Transverse colon (tissue), 4 donors: ENCODE measurements around the gene PYGL. TPM values are rescaled to one million over a fixed set of nuclear protein-coding genes. Genes with fewer than 3 reads are reported as not detected.

Experiments used
- DNase-seq: peaks from one replicate; pipeline ENCODE4 v3.0.0-alpha.2; 2019
- H3K27ac ChIP-seq, 4 donors: fragments of 200-600 bp; sonication (generic); 2 replicates each; pipeline ENCODE4 v1.5.1; 2016 to 2018; ENCODE audit warnings: inconsistent platforms in 4 of 4
- H3K27me3 ChIP-seq: fragments of 200-600 bp; sonication (generic); 2 replicates; pipeline ENCODE4 v1.5.1; 2017; ENCODE audit warnings: inconsistent platforms
- H3K36me3 ChIP-seq, 4 donors: fragments of 200-600 bp; sonication (generic); 2 replicates each; pipeline ENCODE4 v1.5.1; 2017 to 2019; ENCODE audit warnings: inconsistent platforms in 4 of 4
- H3K4me1 ChIP-seq, 4 donors: fragments of 200-600 bp; sonication (generic); 2 replicates each; pipeline ENCODE4 v1.5.1; 2017 to 2020; ENCODE audit warnings: inconsistent platforms in 4 of 4
- H3K4me3 ChIP-seq, 4 donors: fragments of 200-600 bp; sonication (generic); 1 replicate in 1 of 4; 2 replicates in 3 of 4; pipeline versions ENCODE4 v1.5.1 to v1.6.1; 2017 to 2019; ENCODE audit warnings: inconsistent platforms in 4 of 4
- H3K9me3 ChIP-seq, 2 donors: fragments of 200-600 bp; sonication (generic); 2 replicates each; pipeline ENCODE4 v1.5.1; 2017 to 2019; ENCODE audit warnings: inconsistent platforms in 2 of 2
- CTCF ChIP-seq, 5 experiments: fragments of 200-600 bp in 3 of 5; fragments of 450-650 bp in 2 of 5; sonication (generic) in 3 of 5; IDR thresholded peaks; 1 replicate in 2 of 5; 2 replicates in 3 of 5; pipeline ENCODE4 v1.5.1; 2016 to 2017; ENCODE audit warnings: antibody characterized with exemption in 5 of 5, inconsistent platforms in 3 of 5, mild to moderate bottlenecking in 2 of 5, moderate library complexity in 1 of 5
- EP300 ChIP-seq: sonication (generic); formaldehyde crosslinking; IDR thresholded peaks from one replicate; pipeline ENCODE4 v1.6.1; 2017; ENCODE audit warnings: antibody characterized with exemption, low read depth
- POLR2A ChIP-seq: fragments of 450-650 bp; IDR thresholded peaks from one replicate; pipeline ENCODE4 v1.6.1; 2016; ENCODE audit warnings: antibody characterized with exemption, mild to moderate bottlenecking, moderate library complexity
- POLR2AphosphoS5 ChIP-seq, 3 donors: sonication (generic); formaldehyde crosslinking; IDR thresholded peaks; one replicate each; pipeline ENCODE4 v1.6.1; 2016; ENCODE audit warnings: antibody characterized with exemption in 3 of 3
- WGBS, 2 donors: methylation state at CpG; one replicate each; pipeline ENCODE4 v1.1.5; 2018; ENCODE audit warnings: low coverage in 1 of 2; 5-methylcytosine and 5-hydroxymethylcytosine counted together
- in situ Hi-C, 4 donors: fragments of 200-750 bp; cut with MboI; loops; one replicate each; pipeline versions ENCODE4 v1.15.0 to v1.15.1; 2017; ENCODE audit warnings: low sequenced_read_pairs in 3 of 4, low pct_ligation_motif_present in 1 of 4, low pct_unique_long_range_greater_than_20kb in 1 of 4
- intact Hi-C: fragments of 100-400 bp; cut with DNase I; formaldehyde crosslinking; loops from one replicate; pipeline ENCODE4 v1.15.1; 2023; ENCODE audit warnings: low total_unique reads
- total RNA-seq, 4 donors: library from RNA; depleted of rRNA; stranded (reverse); fragments of >200 nt; gene quantifications; one replicate each; pipeline ENCODE4 v1.1.0, GENCODE V29; 2016

The PYGL gene
- total RNA-seq, 4 donors from 2014 or later, result 10.8 to 51.8 (median 26.0) TPM

GRCh38 chr14:50874757-50875156 lies 69.5 kb downstream of the PYGL start:
- no peaks in the 10 kb centered on the region for H3K9me3 ChIP-seq
- H3K4me1 ChIP-seq, result peaks cover 0 to 8% (median 3%) of the 10 kb centered on the region in 4 donors

DNA sequence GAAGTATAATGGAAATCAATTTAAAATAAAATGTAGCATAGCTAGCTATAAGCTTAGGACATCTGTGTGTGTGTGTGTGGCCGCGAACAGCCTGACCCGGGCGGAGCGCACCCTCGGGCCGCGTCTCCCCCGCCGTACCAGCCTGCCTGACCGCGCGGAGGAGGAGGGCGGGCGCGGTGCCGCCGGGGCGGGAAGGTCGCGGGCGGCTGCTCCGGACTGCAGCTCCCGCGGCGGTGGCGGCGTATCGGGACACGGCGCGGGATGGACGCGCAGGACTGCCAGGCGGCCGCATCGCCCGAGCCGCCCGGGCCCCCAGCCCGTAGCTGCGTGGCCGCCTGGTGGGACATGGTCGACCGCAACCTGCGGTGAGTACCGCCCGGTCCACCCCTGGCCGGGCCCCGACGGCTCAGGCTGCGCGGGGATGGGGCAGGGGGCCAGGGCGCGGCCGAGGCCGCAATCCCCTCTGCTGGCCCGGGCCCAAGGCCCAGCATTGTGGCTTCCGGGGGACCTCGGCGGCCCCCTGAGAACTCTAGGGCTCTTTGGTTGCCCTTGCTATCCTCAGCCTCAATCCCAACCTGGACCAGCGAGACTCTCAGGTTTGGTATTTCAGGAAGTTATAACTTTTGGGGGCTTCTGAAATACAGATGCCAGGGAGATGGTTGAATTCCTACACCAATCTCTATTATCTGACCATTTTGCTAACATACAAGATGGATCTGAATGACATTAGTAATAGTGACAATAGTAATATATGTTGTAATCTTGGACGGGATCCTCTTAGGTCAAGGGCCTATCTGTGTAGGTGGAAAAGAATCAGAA lies 72.2 kb downstream of the PYGL start, which contains the start of gene ABHD12B:
ABHD12B (plus strand) TSS at position 140 of the 819 bp plus-strand sequence; CDS start at position 262, 122 bp downstream.
- in situ Hi-C loops, result no loop called here
- no peak for DNase-seq
- Histone ChIP-seq H3K36me3 (no peaks in the 10 kb centered on the region), H3K9me3 (no peaks in the 10 kb centered on the region), H3K27me3 (peaks cover 29% of the 10 kb centered on the region), H3K4me1 (peaks cover 0 to 8% (median 3%) of the 10 kb centered on the region in 4 donors), H3K27ac (peak within 1 kb of the TSS in 3 of 4 donors; percentile 7 to 61 (median 12)), H3K4me3 (peak within 1 kb of the TSS in 2 of 4 donors; percentile 20 to 33)
- intact Hi-C loops, result no loop called here
- TF ChIP-seq EP300 (no peak), CTCF (IDR thresholded peaks at IDR 0.05) (no peak), POLR2AphosphoS5 (IDR thresholded peaks at IDR 0.05) (no peak), POLR2A (no peak)
- WGBS, 2 donors, result 46 to 63% methylated on average over 1 to 42 of the region's 63 CpGs

More at GRCh38 chr14:50874757-50875156, 69.5 kb downstream of the PYGL start:
- Histone ChIP-seq H3K27ac (no peak overlapping the region), H3K27me3 (peaks cover 29% of the 10 kb centered on the region), H3K4me3 (no peak overlapping the region), H3K36me3 (no peaks in the 10 kb centered on the region)
- intact Hi-C loops (no loop called here), in situ Hi-C loops (no loop called here)
- 43 to 48% methylated on average over 2 of the region's 2 CpGs for WGBS, 2 donors
- no peak for DNase-seq
- TF ChIP-seq CTCF (IDR thresholded peaks at IDR 0.05) (no peak), EP300 (no peak), POLR2AphosphoS5 (IDR thresholded peaks at IDR 0.05) (no peak), POLR2A (no peak)

DNA sequence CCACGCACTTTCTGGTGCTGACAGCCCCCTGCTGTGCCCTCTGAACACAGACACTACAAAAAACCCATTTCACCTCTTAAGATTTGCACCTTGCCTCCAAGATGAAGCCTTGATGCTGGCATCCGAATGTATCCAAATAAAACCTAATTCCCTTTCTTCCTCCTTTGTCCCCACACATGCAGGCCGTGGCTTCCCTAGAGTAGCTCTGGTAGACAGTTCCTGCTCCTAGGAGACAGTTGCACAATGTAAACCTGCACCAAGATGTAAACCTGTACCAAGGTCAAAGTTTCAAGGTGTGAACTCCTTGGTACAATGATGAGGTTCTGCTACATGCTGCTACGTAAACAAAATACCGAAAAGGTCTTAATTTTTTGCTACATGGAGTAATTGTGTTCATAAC lies 73.1 kb downstream of the PYGL start:
- H3K4me1 ChIP-seq, result peaks cover 0 to 8% (median 3%) of the 10 kb centered on the region in 4 donors
- 53 to 56% methylated on average over 2 to 5 of the region's 5 CpGs for WGBS, 2 donors
- intact Hi-C loops, result no loop called here
- peak; percentile 39 for DNase-seq
- H3K27me3 ChIP-seq, result peaks cover 29% of the 10 kb centered on the region
- no peaks in the 10 kb centered on the region for H3K36me3 ChIP-seq
- no peaks in the 10 kb centered on the region for H3K9me3 ChIP-seq
- in situ Hi-C loops, result no loop called here
- TF ChIP-seq CTCF (IDR thresholded peaks at IDR 0.05), result no peak
- TF ChIP-seq EP300, result no peak
- peak; percentile 14 for TF ChIP-seq POLR2A
- TF ChIP-seq POLR2AphosphoS5 (IDR thresholded peaks at IDR 0.05), result no peak
- H3K27ac ChIP-seq, result peak overlapping the region in 2 of 4 donors; percentile 7 to 61
- no peak overlapping the region for H3K4me3 ChIP-seq

GRCh38 chr14:50865391-50866076 lies 78.7 kb downstream of the PYGL start:
- in situ Hi-C loops, result no loop called here
- intact Hi-C loops, result no loop called here
- 58 to 71% methylated on average over 7 to 11 of the region's 11 CpGs for WGBS, 2 donors
- Histone ChIP-seq H3K9me3 (no peaks in the 10 kb centered on the region), H3K4me1 (peaks cover 0 to under 1% (median 0%) of the 10 kb centered on the region in 4 donors), H3K36me3 (no peaks in the 10 kb centered on the region), H3K4me3 (no peak overlapping the region), H3K27ac (no peak overlapping the region), H3K27me3 (peaks cover 5% of the 10 kb centered on the region)
- DNase-seq, result no peak
- TF ChIP-seq EP300 (no peak), POLR2A (no peak), POLR2AphosphoS5 (IDR thresholded peaks at IDR 0.05) (no peak), CTCF (IDR thresholded peaks at IDR 0.05) (no peak)
